ENCODE data around the gene PLEKHA7. TPM values are rescaled to one million over a fixed set of nuclear protein-coding genes. Genes with fewer than 3 reads are reported as not detected.

The PLEKHA7 gene
- total RNA-seq, 1 donor from 2014 or later, result 1.8 TPM

- no peak for DNase-seq (ENCODE audit: low read depth in 2 of 2)
Measured at GRCh38 chr11:16776711-16777612, 237.3 kb downstream of the PLEKHA7 start.

- no peak for DNase-seq (ENCODE audit: low read depth in 2 of 2)
Measured at GRCh38 chr11:16775614-16776283, 238.5 kb downstream of the PLEKHA7 start.

- no peak for DNase-seq (ENCODE audit: low read depth in 2 of 2)
Measured at GRCh38 chr11:16774936-16775613, 239.1 kb downstream of the PLEKHA7 start.

- DNase-seq (ENCODE audit: low read depth in 2 of 2), result no peak
Measured at GRCh38 chr11:16773981-16774935, 240.0 kb downstream of the PLEKHA7 start.

GRCh38 chr11:16772141-16772512 is 242.1 kb downstream of the PLEKHA7 start:
- DNase-seq (ENCODE audit: low read depth in 2 of 2), result no peak

GRCh38 chr11:16771350-16772140 is 242.7 kb downstream of the PLEKHA7 start:
- DNase-seq (ENCODE audit: low read depth in 2 of 2), result no peak

GRCh38 chr11:16770016-16770415 is 244.2 kb downstream of the PLEKHA7 start:
- no peak for DNase-seq (ENCODE audit: low read depth in 2 of 2)

- no peak for DNase-seq (ENCODE audit: low read depth in 2 of 2)
Measured at GRCh38 chr11:16769386-16769785, 244.8 kb downstream of the PLEKHA7 start.

- DNase-seq (ENCODE audit: low read depth in 2 of 2), result no peak
Measured at GRCh38 chr11:16767957-16768356, 246.3 kb downstream of the PLEKHA7 start.

- DNase-seq (ENCODE audit: low read depth in 2 of 2), result no peak
Measured at GRCh38 chr11:16767137-16767536, 247.1 kb downstream of the PLEKHA7 start.

- no peak for DNase-seq (ENCODE audit: low read depth in 2 of 2)
Measured at GRCh38 chr11:16764888-16765287, 249.3 kb downstream of the PLEKHA7 start.

GRCh38 chr11:16763746-16764145 is 250.5 kb downstream of the PLEKHA7 start:
- no peak for DNase-seq (ENCODE audit: low read depth in 2 of 2)

GRCh38 chr11:16759857-16760508 is 254.2 kb downstream of the PLEKHA7 start:
- peak in 1 of 2 donors; percentile 64 for DNase-seq (ENCODE audit: low read depth in 2 of 2)

GRCh38 chr11:16758382-16759024 is 255.7 kb downstream of the PLEKHA7 start:
- DNase-seq (ENCODE audit: low read depth in 2 of 2), result no peak

- DNase-seq (ENCODE audit: low read depth in 2 of 2), result no peak
Measured at GRCh38 chr11:16750417-16750816, 263.8 kb downstream of the PLEKHA7 start.

- DNase-seq (ENCODE audit: low read depth in 2 of 2), result no peak
Measured at GRCh38 chr11:16749666-16750065, 264.5 kb downstream of the PLEKHA7 start.

- no peak for DNase-seq (ENCODE audit: low read depth in 2 of 2)
Measured at GRCh38 chr11:16749092-16749491, 265.1 kb downstream of the PLEKHA7 start.

- no peak for DNase-seq (ENCODE audit: low read depth in 2 of 2)
Measured at GRCh38 chr11:16745950-16746605, 268.1 kb downstream of the PLEKHA7 start.
